IPS-18c (cell line): ENCODE data around the gene ZNF235.
"Not testable (repeated sequence)": the region's sequence is repeated elsewhere in the genome, so short reads cannot be mapped to it uniquely, and the experiment has no call there.

Experiments used
- H3K4me3 ChIP-seq: 2 replicates; pipeline ENCODE4 v1.7.0; 2013; ENCODE audit warnings: low read depth, mild to moderate bottlenecking, low read length, moderate library complexity; ENCODE audit not compliant: insufficient read depth
- H3K9me3 ChIP-seq: one replicate; pipeline ENCODE4 v1.6.1; 2013; ENCODE audit warnings: mild to moderate bottlenecking, low read length, moderate library complexity; ENCODE audit not compliant: control insufficient read depth, insufficient read depth

The ZNF235 gene

GRCh38 chr19:44304659-44305193, at the start of gene ZNF235:
Gene ZNF235 (minus strand): TSS chr19:44305025. CDS start chr19:44303404, 1,621 bp downstream.
- H3K9me3 ChIP-seq = no peaks in the 10 kb centered on the region
- H3K4me3 ChIP-seq = peak within 1 kb of the TSS; percentile 90

- no peak overlapping the region for H3K4me3 ChIP-seq
- no peaks in the 10 kb centered on the region for H3K9me3 ChIP-seq
Observed at GRCh38 chr19:44346556-44346955, 41.7 kb upstream of the ZNF235 start.

- no peaks in the 10 kb centered on the region for H3K9me3 ChIP-seq
Observed at GRCh38 chr19:44345959-44346358, 41.1 kb upstream of the ZNF235 start.

GRCh38 chr19:44344255-44344654, 39.4 kb upstream of the ZNF235 start:
- Histone ChIP-seq H3K4me3 (no peak overlapping the region), H3K9me3 (peaks cover 3% of the 10 kb centered on the region)

More at GRCh38 chr19:44345959-44346358, 41.1 kb upstream of the ZNF235 start:
- no peak overlapping the region for H3K4me3 ChIP-seq

GRCh38 chr19:44341794-44342193, 37.0 kb upstream of the ZNF235 start:
- Histone ChIP-seq H3K9me3 (peaks cover 4% of the 10 kb centered on the region), H3K4me3 (no peak overlapping the region)

- H3K9me3 ChIP-seq = peaks cover 15% of the 10 kb centered on the region
- H3K4me3 ChIP-seq = not testable (repeated sequence)
Observed at GRCh38 chr19:44334639-44335038, 29.8 kb upstream of the ZNF235 start.

DNA sequence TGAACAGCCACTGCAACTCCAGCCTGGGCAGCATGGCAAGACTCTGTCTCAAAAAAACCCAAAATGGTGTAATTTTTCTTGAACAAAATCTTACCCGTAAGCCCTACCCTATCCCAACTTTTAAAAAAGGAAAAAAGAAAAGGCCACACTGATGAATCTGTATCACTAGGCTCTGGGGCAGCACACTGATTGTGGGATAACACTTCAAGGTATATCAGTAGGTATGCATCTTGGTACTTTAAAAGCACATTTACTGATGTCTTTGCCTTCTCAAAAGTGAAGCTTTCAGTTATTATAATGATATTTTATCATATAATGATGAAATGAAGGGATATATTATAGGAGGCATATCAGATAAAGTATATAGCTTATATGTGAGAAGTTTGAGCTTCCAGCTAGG, 27.3 kb upstream of the ZNF235 start:
- H3K9me3 ChIP-seq = peaks cover 16% of the 10 kb centered on the region
- no peak overlapping the region; the same call in 1 of the 2 replicates for H3K4me3 ChIP-seq

DNA sequence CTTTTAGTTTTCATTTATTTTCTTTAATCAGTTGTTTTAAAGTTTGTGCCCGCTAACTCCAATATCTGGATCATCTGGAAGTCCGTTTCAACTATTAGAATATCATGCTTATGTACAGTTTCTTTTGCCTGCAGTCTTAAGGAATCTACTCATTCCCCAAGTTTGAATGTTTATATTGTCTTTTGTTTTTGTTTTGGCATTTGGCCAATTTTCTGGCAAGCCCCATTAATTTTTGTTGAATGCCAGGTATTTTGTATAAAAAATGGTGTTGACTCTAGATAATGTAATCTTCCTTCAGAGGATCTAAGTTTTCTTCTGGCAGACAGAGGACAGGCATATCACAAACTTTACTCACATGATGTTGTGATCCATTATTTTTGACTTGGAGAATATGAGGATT, 11.1 kb upstream of the ZNF235 start:
- Histone ChIP-seq H3K4me3 (no peak overlapping the region), H3K9me3 (peaks cover 3% of the 10 kb centered on the region)

DNA sequence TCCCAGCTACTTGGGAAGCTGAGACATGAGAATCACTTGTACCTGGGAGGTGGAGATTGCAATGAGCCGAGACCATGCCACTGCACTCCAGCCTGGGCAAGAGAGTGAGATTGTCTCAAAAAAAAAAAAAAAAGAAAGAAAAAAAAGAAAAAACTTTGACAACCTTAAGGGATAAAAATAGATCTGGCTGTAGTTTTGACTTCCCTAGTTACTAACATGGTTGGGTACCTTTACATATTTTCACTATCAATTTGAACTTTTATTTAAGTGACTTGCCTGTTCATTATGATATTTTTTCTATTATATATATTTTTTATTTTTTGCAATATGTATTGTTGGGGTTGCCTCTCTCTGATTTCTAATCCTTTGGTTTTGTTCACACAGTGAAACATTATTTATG, 8.4 kb upstream of the ZNF235 start:
- Histone ChIP-seq H3K4me3 (no peak overlapping the region), H3K9me3 (peaks cover 3% of the 10 kb centered on the region)

- no peak overlapping the region for H3K4me3 ChIP-seq
- no peaks in the 10 kb centered on the region for H3K9me3 ChIP-seq
Observed at GRCh38 chr19:44308011-44308410, 3.2 kb upstream of the ZNF235 start.

GRCh38 chr19:44306283-44306682, 1.5 kb upstream of the ZNF235 start:
- Histone ChIP-seq H3K4me3 (no peak overlapping the region), H3K9me3 (no peaks in the 10 kb centered on the region)

GRCh38 chr19:44305457-44305856, 632 bp upstream of the ZNF235 start:
- Histone ChIP-seq H3K4me3 (no peak overlapping the region), H3K9me3 (no peaks in the 10 kb centered on the region)

GRCh38 chr19:44303976-44304568, 753 bp downstream of the ZNF235 start:
- Histone ChIP-seq H3K4me3 (peak overlapping the region; percentile 90), H3K9me3 (no peaks in the 10 kb centered on the region)

- H3K9me3 ChIP-seq = no peaks in the 10 kb centered on the region
- H3K4me3 ChIP-seq = no peak overlapping the region
Observed at GRCh38 chr19:44303320-44303719, 1.5 kb downstream of the ZNF235 start.

GRCh38 chr19:44284968-44285367, 19.9 kb downstream of the ZNF235 start:
- Histone ChIP-seq H3K4me3 (no peak overlapping the region), H3K9me3 (peaks cover 2% of the 10 kb centered on the region)

- no peak overlapping the region for H3K4me3 ChIP-seq
- peaks cover 2% of the 10 kb centered on the region for H3K9me3 ChIP-seq
Observed at GRCh38 chr19:44282846-44283245, 22.0 kb downstream of the ZNF235 start.

DNA sequence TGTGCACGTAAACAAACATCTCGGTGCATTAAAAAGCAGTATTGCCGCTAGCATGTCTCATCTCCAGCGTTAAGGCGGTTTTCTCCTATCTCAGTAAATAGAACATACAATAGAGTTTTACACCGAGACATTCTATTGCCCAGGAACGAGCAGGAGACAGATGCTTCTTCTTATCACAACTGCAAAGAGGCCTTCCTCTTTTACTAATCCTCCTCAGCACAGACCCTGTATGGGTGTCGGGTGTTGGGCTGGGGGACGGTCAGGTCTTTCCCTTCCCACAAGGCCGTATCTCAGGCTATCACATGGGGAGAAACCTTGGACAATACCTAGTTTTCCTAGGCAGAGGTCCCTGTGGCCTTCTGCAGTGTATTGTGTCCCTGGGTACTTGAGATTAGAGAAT, 23.9 kb downstream of the ZNF235 start:
- peaks cover 2% of the 10 kb centered on the region for H3K9me3 ChIP-seq

GRCh38 chr19:44278181-44278690, 26.6 kb downstream of the ZNF235 start:
- H3K4me3 ChIP-seq = no peak overlapping the region

More for the DNA sequence above, 23.9 kb downstream of the ZNF235 start:
- H3K4me3 ChIP-seq = no peak overlapping the region

DNA sequence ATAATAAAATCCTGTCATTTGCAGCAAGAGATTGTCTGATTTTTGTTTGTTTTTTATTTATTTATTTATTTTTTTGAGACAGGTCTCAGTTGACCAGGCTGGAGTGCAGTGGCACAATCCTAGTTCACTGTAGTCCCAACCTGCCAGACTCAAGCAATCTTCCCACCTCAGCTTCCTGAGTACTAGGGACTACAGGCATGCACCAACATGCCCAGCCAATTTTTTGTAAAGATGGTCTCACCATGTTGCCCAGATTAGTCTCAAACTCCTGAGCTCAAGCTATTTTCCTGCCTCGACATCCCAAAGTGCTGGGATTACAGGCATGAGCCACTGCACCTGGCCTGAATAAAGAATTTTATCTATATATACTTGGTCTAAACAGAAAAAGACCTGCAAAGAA, 27.5 kb downstream of the ZNF235 start:
- H3K9me3 ChIP-seq = peaks cover 5% of the 10 kb centered on the region

More at GRCh38 chr19:44278181-44278690, 26.6 kb downstream of the ZNF235 start:
- peaks cover 5% of the 10 kb centered on the region for H3K9me3 ChIP-seq

More for the DNA sequence above, 27.5 kb downstream of the ZNF235 start:
- no peak overlapping the region for H3K4me3 ChIP-seq
